HG03108 (cell line): ENCODE results near the gene RBM10.

Experiments used
- ATAC-seq: cut with Tn5 transposase; IDR thresholded peaks from one replicate; pipeline ENCODE4 v1.9.1; 2021; ENCODE audit warnings: moderate library complexity; ENCODE audit not compliant: unreplicated experiment

RBM10 gene

DNA sequence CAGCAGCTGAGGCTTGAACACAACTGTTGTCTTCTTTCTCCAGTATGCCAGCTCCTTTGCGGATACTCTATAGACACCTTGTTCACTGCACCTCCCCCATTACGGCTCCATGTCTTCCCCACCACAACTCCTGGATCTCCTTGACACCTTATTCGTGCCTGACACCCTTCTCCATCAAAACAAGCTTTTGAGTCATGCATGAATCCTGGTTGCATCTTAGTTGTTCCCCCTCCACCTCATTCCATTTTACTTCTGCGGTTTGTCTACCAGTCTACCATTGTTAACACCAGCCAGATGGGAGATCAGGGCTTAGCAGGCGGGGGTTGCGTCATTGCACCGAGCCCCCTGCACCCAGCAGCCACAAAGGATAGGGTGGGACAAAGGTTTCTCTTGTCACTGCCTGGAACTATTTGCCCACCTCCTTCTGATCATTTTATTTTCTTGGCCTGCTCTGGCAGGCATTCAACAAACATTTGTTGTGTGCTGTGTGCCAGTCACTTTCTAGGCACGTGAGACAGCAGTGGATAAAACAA is 71.4 kb downstream of the RBM10 start:
- ATAC-seq = no peak

DNA sequence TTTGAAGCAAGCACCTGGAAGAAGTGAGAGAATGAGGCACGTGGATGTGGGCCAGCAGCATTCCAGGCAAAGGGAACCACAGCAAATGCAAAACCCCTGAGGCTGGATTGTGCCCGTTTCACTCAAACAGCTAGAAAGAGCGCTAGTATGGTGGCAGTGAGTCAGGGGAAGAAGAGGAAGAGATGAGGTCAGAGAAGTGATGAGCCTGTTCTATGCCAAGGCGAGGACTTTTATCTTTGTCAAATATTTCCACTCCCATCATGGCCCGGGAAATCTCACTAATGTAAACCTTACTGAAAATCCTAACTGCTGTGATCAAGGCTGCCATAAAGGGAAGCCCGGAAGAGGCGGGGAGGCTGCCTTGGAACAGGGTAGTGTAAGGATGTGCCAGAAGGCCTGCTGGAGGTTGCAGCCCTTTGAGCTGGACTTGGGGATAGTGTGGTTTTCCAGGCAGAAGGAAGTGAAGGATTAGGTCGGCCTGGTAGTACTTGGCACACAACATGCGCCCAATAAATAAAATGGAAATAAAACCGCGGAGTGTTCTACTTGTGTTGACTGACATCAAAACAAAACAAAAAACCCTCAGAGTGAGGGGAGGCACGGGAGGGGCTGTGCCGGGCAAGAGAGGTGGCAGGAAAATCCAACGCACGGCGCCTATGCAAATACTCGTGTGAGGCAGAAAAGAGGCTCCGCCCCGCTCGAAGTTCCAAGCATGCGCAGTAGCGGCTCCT is 72.3 kb downstream of the RBM10 start:
- ATAC-seq = no peak

DNA sequence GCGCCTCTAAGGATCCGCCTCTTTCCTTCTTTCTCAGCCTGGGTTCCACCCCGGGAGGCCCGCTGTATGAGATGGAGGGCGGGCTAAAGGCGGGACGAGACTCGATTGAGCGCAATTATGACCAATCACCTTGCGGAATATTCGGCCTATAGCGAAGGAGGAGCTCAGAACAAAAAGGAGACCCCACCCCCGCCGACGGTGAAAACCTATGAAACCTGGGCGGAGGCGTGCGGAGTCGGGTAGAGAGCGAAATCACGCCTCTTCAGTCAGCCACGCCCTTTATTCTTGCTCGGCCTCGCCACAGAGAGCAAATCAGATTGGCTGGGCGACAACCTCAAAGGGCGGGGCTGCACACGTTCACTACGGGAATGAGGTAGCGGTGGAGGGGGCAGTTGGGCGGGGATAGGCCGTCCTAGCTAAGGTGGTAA is 72.8 kb downstream of the RBM10 start:
- peak; percentile 83 for ATAC-seq

DNA sequence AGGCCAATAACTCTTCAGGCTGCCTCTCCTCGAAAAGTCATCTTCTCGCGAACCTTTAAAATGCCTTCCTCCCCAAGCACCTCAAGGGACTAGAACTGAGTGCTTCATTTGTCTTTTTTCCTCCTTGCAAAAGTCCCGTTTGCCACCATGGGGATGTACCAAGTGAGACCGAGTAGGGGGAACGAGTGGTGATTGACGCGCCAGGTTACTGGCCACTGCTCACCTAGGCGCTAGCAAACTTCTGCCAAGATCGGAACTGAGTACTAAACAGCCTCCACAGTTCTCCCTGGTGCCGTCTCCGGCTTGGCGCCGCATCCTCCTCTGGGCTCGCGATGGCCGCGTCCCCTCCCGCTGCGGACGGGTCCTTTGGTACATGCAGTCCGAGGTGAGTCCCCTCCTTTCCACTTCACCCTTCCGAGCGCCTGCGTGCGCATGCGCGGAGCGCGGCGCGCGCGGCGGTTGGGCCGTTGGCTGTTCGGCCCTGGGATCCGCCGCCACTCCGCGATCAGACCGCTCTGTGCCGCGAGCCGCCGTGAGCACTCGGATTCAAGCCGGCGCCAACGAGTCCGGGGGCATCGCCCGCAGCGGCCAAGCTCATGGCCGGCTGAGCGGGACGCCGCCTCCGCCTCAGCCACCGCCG is 73.4 kb downstream of the RBM10 start, which contains the start of gene CDK16:
TSS of gene CDK16 (plus strand) at position 402 of the 640 bp plus-strand sequence. CDS start 4,877 bp downstream, outside the sequence.
- peak; percentile 32 for ATAC-seq

DNA sequence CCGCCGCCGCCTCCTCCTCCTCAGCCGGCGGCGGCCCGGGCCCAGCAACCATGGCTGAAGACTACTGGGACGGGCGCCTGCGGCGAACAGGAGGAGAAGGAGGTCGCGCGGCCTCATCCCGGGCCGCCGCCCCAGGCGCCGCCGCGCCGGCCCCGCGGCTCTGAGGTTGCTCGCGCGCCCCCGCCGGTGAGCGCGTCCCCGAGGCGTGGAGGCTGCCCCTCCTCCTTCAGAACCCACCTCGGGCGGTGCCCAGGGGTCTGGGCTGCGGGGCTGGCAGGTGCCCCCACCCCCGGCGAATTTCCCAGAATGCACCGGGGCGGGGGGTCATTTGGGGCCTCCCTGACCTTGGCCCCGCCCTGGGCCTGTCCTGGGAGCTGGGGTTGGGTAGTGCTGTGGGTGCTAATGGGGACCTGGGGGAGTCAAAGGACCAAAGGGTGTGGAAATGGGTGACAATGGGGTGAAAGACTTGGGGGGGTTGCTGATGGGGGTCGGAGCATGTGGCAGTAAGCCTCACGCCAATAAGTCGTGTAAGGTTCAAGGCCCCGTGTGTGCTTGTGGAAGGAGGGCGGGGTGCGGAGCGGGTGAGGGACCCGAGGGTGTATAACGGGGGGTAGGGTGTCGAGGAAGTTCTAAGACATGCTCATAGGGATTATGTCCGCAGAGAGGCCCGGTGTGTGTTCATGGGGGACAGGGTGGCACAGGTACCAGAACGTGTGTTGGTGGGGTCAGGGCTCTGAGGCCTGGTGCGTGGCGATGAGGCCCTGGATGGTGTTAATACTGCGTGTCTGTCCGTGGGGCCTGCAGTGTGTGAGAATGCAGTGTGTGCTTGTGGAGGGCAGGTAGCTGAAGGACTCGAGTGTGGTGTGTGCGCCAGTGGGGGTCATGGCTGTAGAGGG is 74.1 kb downstream of the RBM10 start:
- ATAC-seq = no peak

DNA sequence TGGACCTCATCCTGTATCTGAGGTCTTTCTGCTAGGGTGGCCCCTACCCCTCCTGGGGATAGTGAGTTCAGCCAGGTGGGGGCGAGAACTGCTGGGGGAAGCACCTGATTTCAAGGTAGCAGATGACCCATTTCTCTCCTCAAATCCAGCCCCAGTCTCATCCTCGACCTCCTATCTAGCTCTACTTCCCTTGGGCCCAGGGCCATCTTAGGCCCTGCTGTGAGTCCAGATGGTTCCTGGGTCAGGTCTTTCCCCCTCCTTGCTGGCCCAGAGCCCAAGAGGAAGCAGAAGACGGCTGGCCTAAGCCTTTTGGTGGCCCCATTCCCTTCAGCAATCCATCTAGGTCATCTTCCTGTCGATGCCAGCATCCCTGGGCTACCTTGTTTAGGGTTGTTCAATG is 76.7 kb downstream of the RBM10 start:
- ATAC-seq = no peak

DNA sequence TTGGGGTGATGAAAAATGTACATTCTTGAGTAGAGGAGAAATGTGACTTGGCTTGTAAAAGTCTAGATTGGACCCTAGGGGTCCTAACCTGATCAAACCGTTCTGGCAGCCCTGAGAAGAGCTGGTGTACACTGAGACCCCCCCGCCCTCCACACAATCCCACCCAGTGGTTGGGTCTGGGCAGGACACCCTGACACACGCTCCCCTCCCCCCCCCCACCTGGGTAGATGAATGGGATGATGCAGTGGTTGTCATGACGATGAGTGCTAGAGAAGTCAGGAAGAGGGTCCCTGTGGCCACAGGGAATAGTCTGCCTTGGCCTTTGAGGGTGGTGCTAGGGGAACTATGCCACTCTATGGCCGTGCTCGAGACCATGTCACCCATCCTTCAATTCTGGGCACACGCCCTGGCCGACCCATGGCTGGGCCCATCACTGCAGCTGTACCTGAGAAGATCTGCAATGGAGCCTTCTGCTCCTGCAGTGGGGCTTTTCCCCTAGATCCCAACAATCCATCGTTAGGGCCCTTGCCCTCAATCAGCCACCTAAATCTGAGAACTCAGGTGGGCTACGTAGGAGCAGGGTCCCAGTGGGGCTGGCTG is 77.8 kb downstream of the RBM10 start:
- no peak for ATAC-seq

DNA sequence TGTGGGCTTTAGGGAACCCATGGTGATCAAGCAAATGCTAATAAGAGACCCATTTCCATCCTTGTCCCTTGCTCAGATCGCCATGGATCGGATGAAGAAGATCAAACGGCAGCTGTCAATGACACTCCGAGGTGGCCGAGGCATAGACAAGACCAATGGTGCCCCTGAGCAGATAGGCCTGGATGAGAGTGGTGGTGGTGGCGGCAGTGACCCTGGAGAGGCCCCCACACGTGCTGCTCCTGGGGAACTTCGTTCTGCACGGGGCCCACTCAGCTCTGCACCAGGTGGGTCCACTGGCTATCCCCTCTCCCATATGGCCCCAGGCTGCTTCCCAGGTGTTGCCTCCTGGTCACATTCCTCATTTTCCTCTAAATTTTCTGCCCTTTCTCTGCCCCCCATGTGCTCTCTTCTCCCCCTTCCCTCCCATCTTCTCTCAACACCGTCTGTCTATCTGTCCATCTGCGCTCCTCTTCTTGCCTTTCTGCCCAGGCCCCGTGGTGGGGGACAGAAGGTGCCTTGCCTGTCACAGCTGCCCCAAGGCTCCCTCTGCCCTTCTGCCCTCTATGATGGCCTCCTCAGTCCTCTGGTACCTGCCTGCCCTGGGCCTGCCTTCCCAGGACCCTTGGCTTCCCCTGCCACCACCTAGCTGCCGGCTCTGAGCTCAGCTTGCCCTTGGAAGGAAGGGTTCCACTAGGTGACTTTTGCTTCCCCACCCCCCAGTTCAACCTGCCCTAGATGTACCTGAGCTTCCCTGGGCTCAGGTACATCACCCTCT is 78.6 kb downstream of the RBM10 start:
- ATAC-seq = no peak

DNA sequence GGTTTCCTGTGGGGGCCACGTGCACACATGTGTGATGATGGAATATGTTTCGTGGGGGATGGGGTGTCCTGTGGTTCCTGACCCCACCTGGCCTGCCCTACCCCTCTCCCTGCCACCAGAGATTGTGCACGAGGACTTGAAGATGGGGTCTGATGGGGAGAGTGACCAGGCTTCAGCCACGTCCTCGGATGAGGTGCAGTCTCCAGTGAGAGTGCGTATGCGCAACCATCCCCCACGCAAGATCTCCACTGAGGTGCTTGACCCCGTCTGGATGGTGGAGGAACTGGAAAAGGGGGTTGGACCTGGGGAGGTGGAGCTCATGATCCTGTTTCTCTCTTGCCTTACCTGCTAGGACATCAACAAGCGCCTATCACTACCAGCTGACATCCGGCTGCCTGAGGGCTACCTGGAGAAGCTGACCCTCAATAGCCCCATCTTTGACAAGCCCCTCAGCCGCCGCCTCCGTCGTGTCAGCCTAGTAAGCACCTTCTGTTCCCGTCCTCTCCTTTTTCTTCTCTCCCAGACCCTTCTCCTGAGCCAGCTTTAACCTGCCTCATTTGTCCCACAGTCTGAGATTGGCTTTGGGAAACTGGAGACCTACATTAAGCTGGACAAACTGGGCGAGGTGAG is 79.4 kb downstream of the RBM10 start:
- no peak for ATAC-seq

DNA sequence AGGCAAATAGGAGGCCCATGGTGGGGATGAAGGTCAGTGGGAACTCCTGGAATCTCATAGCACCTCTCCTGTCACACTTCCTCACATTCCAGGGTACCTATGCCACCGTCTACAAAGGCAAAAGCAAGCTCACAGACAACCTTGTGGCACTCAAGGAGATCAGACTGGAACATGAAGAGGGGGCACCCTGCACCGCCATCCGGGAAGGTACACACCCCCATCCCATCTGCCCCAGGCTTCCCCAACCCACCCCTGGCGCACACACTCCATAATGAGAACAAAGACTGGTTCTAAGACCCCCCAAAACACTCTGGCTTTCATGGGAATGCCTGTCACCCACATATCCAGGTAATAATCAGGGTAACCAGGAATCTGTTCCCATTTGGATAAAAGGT is 79.9 kb downstream of the RBM10 start:
- ATAC-seq = no peak

DNA sequence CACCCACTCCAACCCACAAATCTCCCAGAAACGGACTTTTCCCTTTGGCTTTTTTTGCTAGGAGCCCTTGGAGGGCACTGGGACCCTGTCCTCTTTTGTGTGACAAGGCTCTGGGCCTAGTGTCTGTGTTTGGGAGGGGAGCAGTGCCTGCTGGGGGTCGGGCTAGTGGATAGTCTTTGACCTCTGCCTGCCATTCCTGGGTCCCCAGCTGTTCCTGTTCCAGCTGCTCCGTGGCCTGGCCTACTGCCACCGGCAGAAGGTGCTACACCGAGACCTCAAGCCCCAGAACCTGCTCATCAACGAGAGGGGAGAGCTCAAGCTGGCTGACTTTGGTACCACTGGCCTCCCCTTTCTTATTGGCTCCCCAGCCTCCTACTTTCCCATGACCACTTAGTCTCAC is 81.0 kb downstream of the RBM10 start:
- ATAC-seq = no peak

DNA sequence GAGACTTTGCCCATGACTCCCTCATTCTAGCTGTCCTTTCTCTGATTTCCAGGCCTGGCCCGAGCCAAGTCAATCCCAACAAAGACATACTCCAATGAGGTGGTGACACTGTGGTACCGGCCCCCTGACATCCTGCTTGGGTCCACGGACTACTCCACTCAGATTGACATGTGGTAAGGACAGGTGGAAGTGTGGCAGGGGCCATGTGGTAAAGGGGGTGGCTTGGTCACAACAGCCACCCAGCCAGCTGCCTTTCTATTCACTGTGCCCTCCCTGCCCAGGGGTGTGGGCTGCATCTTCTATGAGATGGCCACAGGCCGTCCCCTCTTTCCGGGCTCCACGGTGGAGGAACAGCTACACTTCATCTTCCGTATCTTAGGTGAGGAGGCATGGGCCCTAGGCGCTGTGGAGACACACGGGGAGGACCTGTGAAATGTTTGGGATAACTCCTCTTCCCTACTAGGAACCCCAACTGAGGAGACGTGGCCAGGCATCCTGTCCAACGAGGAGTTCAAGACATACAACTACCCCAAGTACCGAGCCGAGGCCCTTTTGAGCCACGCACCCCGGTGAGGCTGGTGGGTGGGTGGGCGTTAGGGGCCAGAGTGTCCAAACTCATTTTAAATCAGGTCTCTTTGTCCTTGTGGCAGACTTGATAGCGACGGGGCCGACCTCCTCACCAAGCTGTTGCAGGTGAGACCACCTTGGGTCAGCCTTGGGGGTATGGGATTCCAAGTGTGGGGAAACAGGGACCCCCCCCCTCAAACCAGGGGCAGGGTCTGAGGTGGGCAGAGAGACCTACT is 81.7 kb downstream of the RBM10 start:
- ATAC-seq = no peak

DNA sequence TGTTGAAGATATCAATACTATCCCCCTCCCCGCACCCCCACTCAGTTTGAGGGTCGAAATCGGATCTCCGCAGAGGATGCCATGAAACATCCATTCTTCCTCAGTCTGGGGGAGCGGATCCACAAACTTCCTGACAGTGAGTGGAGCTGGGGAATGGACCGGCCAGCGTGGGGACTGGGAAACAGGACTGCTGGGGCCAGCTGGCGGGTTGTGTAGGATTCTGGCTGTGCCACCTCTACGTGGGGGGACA is 82.2 kb downstream of the RBM10 start:
- ATAC-seq = no peak

DNA sequence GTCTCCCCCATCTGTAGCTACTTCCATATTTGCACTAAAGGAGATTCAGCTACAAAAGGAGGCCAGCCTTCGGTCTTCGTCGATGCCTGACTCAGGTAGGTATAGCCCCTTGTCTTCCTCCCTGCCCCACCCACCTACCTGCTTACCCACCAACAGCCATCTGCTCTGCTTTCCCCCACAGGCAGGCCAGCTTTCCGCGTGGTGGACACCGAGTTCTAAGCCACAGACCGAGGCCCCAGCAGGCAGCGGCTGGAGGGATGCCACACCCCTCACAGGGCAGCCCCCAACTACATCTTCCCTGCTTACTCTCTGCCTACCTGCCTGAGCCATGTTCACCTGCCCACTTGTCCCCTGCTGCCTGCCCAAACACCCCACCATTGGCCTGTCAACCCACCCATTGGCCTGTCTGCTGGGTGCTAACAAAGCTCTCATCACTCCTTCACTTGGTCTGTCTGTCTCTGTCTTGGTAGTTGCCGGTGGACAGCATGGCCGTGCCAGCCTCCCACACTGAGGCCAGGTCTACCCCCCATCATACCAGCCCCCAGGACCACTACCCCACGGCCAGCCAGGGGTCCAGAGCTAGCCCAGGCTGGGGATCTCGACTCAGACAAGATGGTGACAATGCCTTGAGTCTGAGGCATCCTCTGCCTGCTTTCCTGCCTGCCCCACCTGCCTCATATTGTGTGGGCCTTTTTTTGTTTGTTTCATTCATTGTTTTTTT is 83.7 kb downstream of the RBM10 start:
- no peak for ATAC-seq

DNA sequence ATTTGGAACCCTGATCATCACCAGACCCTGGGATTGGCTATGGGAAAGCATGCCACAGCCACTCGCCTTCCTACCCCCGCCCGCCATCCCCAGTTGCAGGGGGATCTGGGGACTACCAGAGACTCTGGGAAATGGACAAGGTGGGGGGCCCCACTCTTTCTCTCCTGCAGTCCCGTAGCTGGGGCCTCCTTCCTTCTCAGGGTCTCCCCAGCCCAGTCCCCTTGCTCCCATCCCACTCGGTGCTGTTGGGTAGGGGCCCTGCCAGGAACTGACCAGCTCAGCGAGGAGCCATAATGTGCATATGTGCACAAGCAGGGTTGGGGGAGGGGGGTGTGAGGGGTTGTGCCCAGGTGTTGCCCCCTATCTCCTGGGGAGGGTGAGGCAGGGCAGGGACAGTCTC is 84.4 kb downstream of the RBM10 start:
- no peak for ATAC-seq

DNA sequence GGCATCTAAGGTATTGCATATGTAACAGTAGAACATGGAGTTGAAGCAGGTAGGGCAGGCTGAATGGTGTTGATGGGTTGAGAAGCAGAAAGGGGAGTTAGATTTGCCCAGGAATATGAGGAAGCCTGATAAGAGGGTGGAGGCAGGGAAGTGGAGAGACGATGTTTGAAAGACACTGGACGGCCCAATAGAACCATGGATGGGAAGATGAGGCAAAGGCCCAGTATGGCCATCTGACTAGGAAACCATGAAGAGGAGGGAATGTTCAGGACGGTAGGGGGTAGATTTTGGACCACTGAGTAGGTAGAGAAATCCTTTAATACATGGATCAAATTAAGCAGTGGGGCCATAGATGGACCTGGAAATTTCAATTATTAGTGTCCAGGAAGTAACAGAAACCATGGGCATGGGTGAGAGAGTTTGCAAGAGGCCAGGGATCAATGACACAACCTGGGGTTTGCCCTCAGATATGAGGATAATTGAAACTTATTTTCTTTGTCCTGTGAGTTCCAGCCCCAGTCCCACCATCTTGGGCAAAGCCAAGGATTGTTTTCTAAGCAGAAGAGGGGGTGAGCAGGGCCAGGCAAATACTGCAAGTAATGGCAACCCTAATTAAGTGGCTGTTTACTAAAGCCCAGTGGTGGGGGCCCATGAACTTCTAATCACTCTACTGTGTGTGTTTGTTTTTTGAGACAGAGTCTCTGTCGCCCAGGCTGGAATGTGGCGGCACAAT is 85.3 kb downstream of the RBM10 start:
- ATAC-seq = no peak

DNA sequence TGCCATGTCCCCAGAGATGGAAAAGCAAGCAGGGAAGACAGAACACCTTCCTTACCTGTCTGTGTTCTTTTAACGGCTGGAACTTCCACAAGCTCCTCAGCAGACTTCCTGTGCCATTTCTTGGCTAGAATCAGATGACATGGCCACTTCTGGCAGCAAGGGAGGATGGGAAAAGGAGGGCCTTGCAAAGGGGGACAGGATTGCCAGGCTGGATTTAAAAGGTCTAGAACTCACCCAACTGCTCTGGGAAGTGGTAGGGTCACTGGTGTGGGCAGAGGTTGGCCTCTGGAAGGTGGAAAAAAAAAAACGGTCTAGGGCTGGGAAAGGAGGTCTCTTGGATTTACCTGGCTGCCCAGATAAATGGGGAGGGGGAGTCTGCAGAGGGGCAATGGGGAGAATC is 86.1 kb downstream of the RBM10 start:
- no peak for ATAC-seq
